ENCODE results near the gene CCDC175. TPM values are rescaled to one million over a fixed set of nuclear protein-coding genes. Genes with fewer than 3 reads are reported as not detected.

CCDC175 gene
- total and polyA plus RNA-seq, 2 experiments from 2014 or later = not detected

DNA sequence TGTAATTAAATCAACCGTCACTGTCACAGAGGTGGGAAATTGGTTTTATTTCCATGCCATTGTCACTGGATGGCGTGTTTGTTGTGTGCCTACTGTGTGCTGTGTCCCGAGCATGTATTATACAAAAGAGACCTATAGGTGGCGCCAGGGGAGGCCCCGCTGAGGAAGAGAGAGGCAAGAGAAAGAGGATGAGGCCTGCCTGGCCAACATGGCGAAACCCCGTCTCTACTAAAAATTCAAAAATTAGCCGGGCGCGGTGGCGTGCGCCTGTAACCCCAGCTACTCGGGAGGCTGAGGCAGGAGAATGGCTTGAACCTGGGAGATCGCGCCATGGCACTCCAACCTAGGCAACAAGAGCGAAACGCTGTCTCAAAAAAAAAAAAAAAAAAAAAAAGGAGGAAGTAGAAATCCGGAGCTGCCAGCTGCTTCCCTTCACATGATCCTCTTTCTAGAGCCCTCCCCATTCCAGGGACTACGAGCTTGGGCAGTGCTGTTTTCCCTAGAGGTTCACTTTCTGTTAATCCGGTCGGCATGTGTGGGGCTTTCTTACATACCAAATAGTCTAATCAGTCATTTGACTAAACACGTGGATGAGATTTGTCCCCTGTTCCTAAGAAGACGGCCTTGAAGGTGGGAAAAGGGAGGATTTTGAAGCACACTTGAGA lies 6.4 kb upstream of the CCDC175 start:
- TF ChIP-seq, protein P1, sequence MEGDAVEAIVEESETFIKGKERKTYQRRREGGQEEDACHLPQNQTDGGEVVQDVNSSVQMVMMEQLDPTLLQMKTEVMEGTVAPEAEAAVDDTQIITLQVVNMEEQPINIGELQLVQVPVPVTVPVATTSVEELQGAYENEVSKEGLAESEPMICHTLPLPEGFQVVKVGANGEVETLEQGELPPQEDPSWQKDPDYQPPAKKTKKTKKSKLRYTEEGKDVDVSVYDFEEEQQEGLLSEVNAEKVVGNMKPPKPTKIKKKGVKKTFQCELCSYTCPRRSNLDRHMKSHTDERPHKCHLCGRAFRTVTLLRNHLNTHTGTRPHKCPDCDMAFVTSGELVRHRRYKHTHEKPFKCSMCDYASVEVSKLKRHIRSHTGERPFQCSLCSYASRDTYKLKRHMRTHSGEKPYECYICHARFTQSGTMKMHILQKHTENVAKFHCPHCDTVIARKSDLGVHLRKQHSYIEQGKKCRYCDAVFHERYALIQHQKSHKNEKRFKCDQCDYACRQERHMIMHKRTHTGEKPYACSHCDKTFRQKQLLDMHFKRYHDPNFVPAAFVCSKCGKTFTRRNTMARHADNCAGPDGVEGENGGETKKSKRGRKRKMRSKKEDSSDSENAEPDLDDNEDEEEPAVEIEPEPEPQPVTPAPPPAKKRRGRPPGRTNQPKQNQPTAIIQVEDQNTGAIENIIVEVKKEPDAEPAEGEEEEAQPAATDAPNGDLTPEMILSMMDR (IDR thresholded peaks at IDR 0.05; ENCODE audit: low read depth, low read length) = no peak
- Histone ChIP-seq H3K36me3 (no peaks in the 10 kb centered on the region), H3K4me1 (ENCODE audit: low read depth) (no peaks in the 10 kb centered on the region), H3K4me3 (no peak overlapping the region), H3K27me3 (no peaks in the 10 kb centered on the region), H3K9me3 (ENCODE audit: low read depth) (no peaks in the 10 kb centered on the region), H3K27ac (no peak overlapping the region)
- DNase-seq (ENCODE audit: low read depth in 1 of 2, low spot score in 1 of 2) = no peak

DNA sequence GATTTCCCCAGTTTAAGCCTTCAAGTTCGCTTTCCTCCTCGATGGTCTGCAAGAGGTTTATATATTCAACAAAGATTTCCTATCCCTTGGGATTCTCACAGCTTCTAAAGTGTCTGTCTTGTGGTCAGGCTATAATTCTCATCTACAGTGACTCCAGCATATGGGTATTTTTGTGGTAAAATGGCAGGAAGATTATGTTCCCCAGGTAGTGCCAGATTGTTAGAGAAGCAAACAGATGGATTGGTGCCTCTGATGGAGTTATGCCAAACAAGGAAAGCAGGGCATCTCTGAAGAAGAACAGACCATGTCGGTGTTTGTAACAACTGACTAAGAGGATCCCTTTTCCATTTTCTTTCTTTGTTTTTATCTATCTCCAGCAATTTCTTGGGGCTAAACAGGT lies 5.5 kb upstream of the CCDC175 start:
- Histone ChIP-seq H3K4me3 (no peak overlapping the region), H3K27me3 (no peaks in the 10 kb centered on the region), H3K9me3 (ENCODE audit: low read depth) (no peaks in the 10 kb centered on the region), H3K4me1 (ENCODE audit: low read depth) (no peaks in the 10 kb centered on the region), H3K27ac (no peak overlapping the region), H3K36me3 (no peaks in the 10 kb centered on the region)
- TF ChIP-seq, protein P1 (IDR thresholded peaks at IDR 0.05; ENCODE audit: low read depth, low read length) = no peak
- no peak for DNase-seq (ENCODE audit: low read depth in 1 of 2, low spot score in 1 of 2)

DNA sequence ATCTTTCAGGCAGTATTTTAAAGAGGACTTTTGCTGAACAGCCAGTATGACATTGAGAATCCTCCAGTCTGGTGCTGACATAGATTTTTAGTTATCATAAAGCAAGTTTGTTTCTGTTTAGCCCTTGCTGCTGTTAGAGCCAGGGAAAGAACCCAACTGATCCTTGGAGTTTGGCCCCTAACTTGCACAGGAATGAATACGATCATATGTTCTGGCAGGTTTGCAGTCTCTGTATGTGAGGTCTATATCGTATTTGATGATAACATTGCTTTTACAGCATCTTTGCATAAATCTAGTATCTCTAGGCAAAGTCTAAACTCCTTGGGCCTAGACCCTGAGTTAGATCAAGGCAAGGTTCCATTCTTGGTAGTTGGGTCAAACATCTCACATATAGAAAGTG lies 4.3 kb upstream of the CCDC175 start:
- H3K36me3 ChIP-seq = no peaks in the 10 kb centered on the region
- H3K4me3 ChIP-seq = no peak overlapping the region
- H3K27ac ChIP-seq = no peak overlapping the region
- no peaks in the 10 kb centered on the region for H3K4me1 ChIP-seq (ENCODE audit: low read depth)
- H3K27me3 ChIP-seq = no peaks in the 10 kb centered on the region
- TF ChIP-seq, protein P1 (IDR thresholded peaks at IDR 0.05; ENCODE audit: low read depth, low read length) = no peak
- no peaks in the 10 kb centered on the region for H3K9me3 ChIP-seq (ENCODE audit: low read depth)
- no peak for DNase-seq (ENCODE audit: low read depth in 1 of 2, low spot score in 1 of 2)

DNA sequence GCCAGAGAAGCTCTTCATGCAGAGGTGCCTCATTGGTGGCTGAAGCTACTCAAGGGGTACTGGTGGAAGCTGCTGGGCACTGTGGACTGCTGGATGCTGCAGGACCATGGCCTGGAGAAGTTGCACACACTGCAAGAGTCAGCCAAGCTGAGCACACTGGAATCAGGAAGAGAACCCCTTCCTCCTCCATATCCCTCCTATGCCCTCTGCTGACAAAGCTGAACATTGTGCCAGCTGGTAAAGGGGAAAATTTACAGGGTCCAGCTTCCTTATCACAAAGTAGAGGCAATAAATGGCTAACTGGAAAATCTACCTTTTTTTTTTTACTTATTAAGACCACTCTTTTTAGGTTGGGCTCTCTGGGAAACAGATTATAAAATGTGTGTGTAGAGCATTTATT lies 6.5 kb downstream of the CCDC175 start:
- Histone ChIP-seq H3K27me3 (no peaks in the 10 kb centered on the region), H3K4me3 (no peak overlapping the region), H3K27ac (no peak overlapping the region), H3K36me3 (no peaks in the 10 kb centered on the region), H3K4me1 (ENCODE audit: low read depth) (no peaks in the 10 kb centered on the region), H3K9me3 (ENCODE audit: low read depth) (no peaks in the 10 kb centered on the region)
- peak in 1 of 2 donors; percentile 11 for DNase-seq (ENCODE audit: low read depth in 1 of 2, low spot score in 1 of 2)
- TF ChIP-seq, protein P1 (IDR thresholded peaks at IDR 0.05; ENCODE audit: low read depth, low read length) = peak; percentile 10

DNA sequence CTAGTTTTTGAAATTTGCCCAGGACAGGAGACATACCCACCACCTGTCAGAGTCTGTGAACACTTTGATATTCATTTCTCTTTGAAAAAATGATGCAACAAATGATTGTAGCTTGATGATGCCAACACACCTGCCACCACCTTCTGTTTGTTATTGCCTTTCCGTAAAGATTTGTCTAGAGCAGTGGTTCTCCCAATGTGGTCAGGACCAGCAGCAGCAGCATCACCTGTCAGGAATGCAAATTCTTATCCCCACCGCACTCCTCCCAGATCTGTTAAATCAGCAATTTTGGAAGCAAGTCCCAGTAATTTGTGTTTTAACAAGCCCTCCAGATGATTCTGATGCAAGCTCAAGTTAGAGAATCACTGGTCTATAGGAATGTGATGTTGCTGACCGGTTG lies 9.9 kb downstream of the CCDC175 start:
- no peak for DNase-seq (ENCODE audit: low read depth in 1 of 2, low spot score in 1 of 2)
- Histone ChIP-seq H3K27ac (no peak overlapping the region), H3K4me3 (no peak overlapping the region), H3K27me3 (no peaks in the 10 kb centered on the region), H3K9me3 (ENCODE audit: low read depth) (no peaks in the 10 kb centered on the region), H3K36me3 (no peaks in the 10 kb centered on the region), H3K4me1 (ENCODE audit: low read depth) (no peaks in the 10 kb centered on the region)
- TF ChIP-seq, protein P1 (IDR thresholded peaks at IDR 0.05; ENCODE audit: low read depth, low read length) = no peak
